ENCODE measurements around the gene SAMD4A. TPM values are rescaled to one million over a fixed set of nuclear protein-coding genes. Genes with fewer than 3 reads are reported as not detected.

SAMD4A gene
- total RNA-seq, 1 experiment from 2014 or later: 26.5 TPM

GRCh38 chr14:54529811-54530210 is 37.1 kb upstream of the SAMD4A start:
- no TSS peak for BruUV-seq (replicated peaks)
- POLR2A ChIA-PET (ENCODE audit: low non-redundant PET): no interaction called here
- H3K9me3 ChIP-seq (ENCODE audit: low read depth, low read length, poor library complexity, severe bottlenecking): no peaks in the 10 kb centered on the region
- CTCF ChIA-PET: no interaction called here
- intact Hi-C loops (cut with micrococcal nuclease; ENCODE audit: unreplicated experiment): no loop called here
- H3K36me3 ChIP-seq (ENCODE audit: insufficient read depth, low read length, poor library complexity, severe bottlenecking): no peaks in the 10 kb centered on the region
- H3K4me1 ChIP-seq (ENCODE audit: insufficient read depth, low read length, poor library complexity, severe bottlenecking): no peaks in the 10 kb centered on the region
- DNase-seq (ENCODE audit: low spot score): peak; percentile 63
- H3K4me3 ChIP-seq (ENCODE audit: low read depth, low read length, poor library complexity, severe bottlenecking): no peak overlapping the region
- H3K27me3 ChIP-seq (replicated peaks; ENCODE audit: insufficient read depth, low read depth, low read length, poor library complexity): no peaks in the 10 kb centered on the region
- H3K27ac ChIP-seq (ENCODE audit: low read depth, low read length, poor library complexity, severe bottlenecking): no peak overlapping the region
- no peak for TF ChIP-seq EZH2 (IDR thresholded peaks at IDR 0.05; ENCODE audit: borderline replicate concordance, low read depth, low read length, poor library complexity, severe bottlenecking)
- TF ChIP-seq CTCF (conservative IDR thresholded peaks at IDR 0.05; ENCODE audit: low read depth, low read length): no peak

GRCh38 chr14:54532111-54533012 is 34.6 kb upstream of the SAMD4A start:
- no peaks in the 10 kb centered on the region for H3K27me3 ChIP-seq (replicated peaks; ENCODE audit: insufficient read depth, low read depth, low read length, poor library complexity)
- H3K4me3 ChIP-seq (ENCODE audit: low read depth, low read length, poor library complexity, severe bottlenecking): no peak overlapping the region
- POLR2A ChIA-PET (ENCODE audit: low non-redundant PET): interaction anchor here (0.7 kb wide), 1 partner anchor 33 kb away, joined by 3 read pairs; no protein-coding TSS in a partner anchor
- CTCF ChIA-PET: no interaction called here
- peaks cover 7% of the 10 kb centered on the region for H3K4me1 ChIP-seq (ENCODE audit: insufficient read depth, low read length, poor library complexity, severe bottlenecking)
- no peaks in the 10 kb centered on the region for H3K36me3 ChIP-seq (ENCODE audit: insufficient read depth, low read length, poor library complexity, severe bottlenecking)
- DNase-seq (ENCODE audit: low spot score): no peak
- BruUV-seq (replicated peaks): no TSS peak
- no peak overlapping the region for H3K27ac ChIP-seq (ENCODE audit: low read depth, low read length, poor library complexity, severe bottlenecking)
- no peak for TF ChIP-seq CTCF (conservative IDR thresholded peaks at IDR 0.05; ENCODE audit: low read depth, low read length)
- no peak for TF ChIP-seq EZH2 (IDR thresholded peaks at IDR 0.05; ENCODE audit: borderline replicate concordance, low read depth, low read length, poor library complexity, severe bottlenecking)
- H3K9me3 ChIP-seq (ENCODE audit: low read depth, low read length, poor library complexity, severe bottlenecking): no peaks in the 10 kb centered on the region
- intact Hi-C loops (cut with micrococcal nuclease; ENCODE audit: unreplicated experiment): no loop called here

GRCh38 chr14:54533100-54533499 is 33.8 kb upstream of the SAMD4A start:
- Histone ChIP-seq H3K36me3 (ENCODE audit: insufficient read depth, low read length, poor library complexity, severe bottlenecking) (no peaks in the 10 kb centered on the region), H3K4me1 (ENCODE audit: insufficient read depth, low read length, poor library complexity, severe bottlenecking) (peaks cover 7% of the 10 kb centered on the region), H3K4me3 (ENCODE audit: low read depth, low read length, poor library complexity, severe bottlenecking) (no peak overlapping the region), H3K9me3 (ENCODE audit: low read depth, low read length, poor library complexity, severe bottlenecking) (no peaks in the 10 kb centered on the region), H3K27ac (ENCODE audit: low read depth, low read length, poor library complexity, severe bottlenecking) (no peak overlapping the region), H3K27me3 (replicated peaks; ENCODE audit: insufficient read depth, low read depth, low read length, poor library complexity) (no peaks in the 10 kb centered on the region)
- no peak for DNase-seq (ENCODE audit: low spot score)
- intact Hi-C loops (cut with micrococcal nuclease; ENCODE audit: unreplicated experiment): no loop called here
- BruUV-seq (replicated peaks): no TSS peak
- TF ChIP-seq CTCF (conservative IDR thresholded peaks at IDR 0.05; ENCODE audit: low read depth, low read length): no peak
- TF ChIP-seq EZH2 (IDR thresholded peaks at IDR 0.05; ENCODE audit: borderline replicate concordance, low read depth, low read length, poor library complexity, severe bottlenecking): no peak
- ChIA-PET POLR2A (ENCODE audit: low non-redundant PET) (no interaction called here), CTCF (no interaction called here)
